ENCODE measurements around the gene ZHX3. TPM values are rescaled to one million over a fixed set of nuclear protein-coding genes. Genes with fewer than 3 reads are reported as not detected.

Gene ZHX3
- total RNA-seq, 1 donor from 2014 or later, result 14.5 TPM

GRCh38 chr20:41178904-41179432, 138.6 kb downstream of the ZHX3 start:
- Histone ChIP-seq H3K36me3 (ENCODE audit: control insufficient read depth, insufficient read depth, low read length) (peaks cover 9% of the 10 kb centered on the region), H3K4me3 (ENCODE audit: low read depth, low read length) (no peak overlapping the region), H3K27me3 (ENCODE audit: control insufficient read depth, insufficient read depth, low read length) (no peaks in the 10 kb centered on the region)
- FAIRE-seq (no peak), DNase-seq (ENCODE audit: low read depth) (no peak)
- no peak for TF ChIP-seq CTCF (IDR thresholded peaks at IDR 0.05; ENCODE audit: insufficient read depth, low read length, severe bottlenecking)

GRCh38 chr20:41178495-41178894, 139.0 kb downstream of the ZHX3 start:
- FAIRE-seq (no peak), DNase-seq (ENCODE audit: low read depth) (no peak)
- H3K4me3 ChIP-seq (ENCODE audit: low read depth, low read length), result no peak overlapping the region
- H3K27me3 ChIP-seq (ENCODE audit: control insufficient read depth, insufficient read depth, low read length), result no peaks in the 10 kb centered on the region
- H3K36me3 ChIP-seq (ENCODE audit: control insufficient read depth, insufficient read depth, low read length), result peaks cover 12% of the 10 kb centered on the region
- TF ChIP-seq CTCF (IDR thresholded peaks at IDR 0.05; ENCODE audit: insufficient read depth, low read length, severe bottlenecking), result no peak

- peaks cover 16% of the 10 kb centered on the region for H3K36me3 ChIP-seq (ENCODE audit: control insufficient read depth, insufficient read depth, low read length)
- DNase-seq (ENCODE audit: low read depth), result peak; percentile 86
- no peak for FAIRE-seq
- H3K27me3 ChIP-seq (ENCODE audit: control insufficient read depth, insufficient read depth, low read length), result no peaks in the 10 kb centered on the region
- H3K4me3 ChIP-seq (ENCODE audit: low read depth, low read length), result no peak overlapping the region
- TF ChIP-seq CTCF (IDR thresholded peaks at IDR 0.05; ENCODE audit: insufficient read depth, low read length, severe bottlenecking), result no peak
These were observed 139.9 kb downstream of the ZHX3 start for GRCh38 chr20:41177636-41178035.

GRCh38 chr20:41176711-41177552, 140.6 kb downstream of the ZHX3 start:
- H3K4me3 ChIP-seq (ENCODE audit: low read depth, low read length), result no peak overlapping the region
- no peaks in the 10 kb centered on the region for H3K27me3 ChIP-seq (ENCODE audit: control insufficient read depth, insufficient read depth, low read length)
- peaks cover 20% of the 10 kb centered on the region for H3K36me3 ChIP-seq (ENCODE audit: control insufficient read depth, insufficient read depth, low read length)
- DNase-seq (ENCODE audit: low read depth), result no peak
- FAIRE-seq, result peak; percentile 7
- no peak for TF ChIP-seq CTCF (IDR thresholded peaks at IDR 0.05; ENCODE audit: insufficient read depth, low read length, severe bottlenecking)

- DNase-seq (ENCODE audit: low read depth) (no peak), FAIRE-seq (no peak)
- H3K27me3 ChIP-seq (ENCODE audit: control insufficient read depth, insufficient read depth, low read length), result no peaks in the 10 kb centered on the region
- H3K4me3 ChIP-seq (ENCODE audit: low read depth, low read length), result no peak overlapping the region
- TF ChIP-seq CTCF (IDR thresholded peaks at IDR 0.05; ENCODE audit: insufficient read depth, low read length, severe bottlenecking), result no peak
- peaks cover 23% of the 10 kb centered on the region for H3K36me3 ChIP-seq (ENCODE audit: control insufficient read depth, insufficient read depth, low read length)
These were observed 141.7 kb downstream of the ZHX3 start for GRCh38 chr20:41175727-41176330.
